HG03378 (cell line): ENCODE results near the gene ECD.

Experiments used
- ATAC-seq: cut with Tn5 transposase; IDR thresholded peaks from one replicate; pipeline ENCODE4 v1.9.1; 2021; ENCODE audit warnings: mild to moderate bottlenecking, moderate library complexity; ENCODE audit not compliant: unreplicated experiment

ECD gene

GRCh38 chr10:73099141-73099540 lies 68.7 kb downstream of the ECD start:
- ATAC-seq = no peak

- peak; percentile 9 for ATAC-seq
These were observed 70.5 kb downstream of the ECD start for GRCh38 chr10:73097305-73097670.

- ATAC-seq = peak; percentile 71
These were observed 71.1 kb downstream of the ECD start, which contains the start of gene P4HA1 for GRCh38 chr10:73096449-73097304. TSS of gene P4HA1 (minus strand) at chr10:73096866. CDS start at chr10:73074883, 21,983 bp downstream.

DNA sequence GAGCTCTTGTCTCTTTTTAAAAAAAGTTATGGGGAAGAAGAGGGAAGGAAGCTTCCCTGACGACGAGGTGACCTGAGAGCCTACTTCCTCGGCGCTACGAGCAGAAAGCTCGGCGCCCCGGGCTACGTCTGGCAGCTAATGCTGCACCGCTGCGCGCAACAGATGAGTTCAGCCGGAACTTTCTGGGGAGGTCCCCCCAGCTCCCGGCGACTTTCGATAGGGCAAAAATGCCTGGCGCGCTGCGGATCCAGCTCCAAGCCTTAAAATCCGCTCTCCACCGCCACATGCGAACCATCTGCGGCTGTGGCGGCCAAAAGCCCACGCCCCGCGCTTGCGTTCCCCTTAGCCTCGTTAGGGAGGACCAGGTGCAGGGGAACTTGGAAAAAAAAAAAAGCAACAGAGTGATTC lies 71.8 kb downstream of the ECD start:
- ATAC-seq = peak; percentile 21

GRCh38 chr10:73095481-73096021 lies 72.3 kb downstream of the ECD start:
- no peak for ATAC-seq

DNA sequence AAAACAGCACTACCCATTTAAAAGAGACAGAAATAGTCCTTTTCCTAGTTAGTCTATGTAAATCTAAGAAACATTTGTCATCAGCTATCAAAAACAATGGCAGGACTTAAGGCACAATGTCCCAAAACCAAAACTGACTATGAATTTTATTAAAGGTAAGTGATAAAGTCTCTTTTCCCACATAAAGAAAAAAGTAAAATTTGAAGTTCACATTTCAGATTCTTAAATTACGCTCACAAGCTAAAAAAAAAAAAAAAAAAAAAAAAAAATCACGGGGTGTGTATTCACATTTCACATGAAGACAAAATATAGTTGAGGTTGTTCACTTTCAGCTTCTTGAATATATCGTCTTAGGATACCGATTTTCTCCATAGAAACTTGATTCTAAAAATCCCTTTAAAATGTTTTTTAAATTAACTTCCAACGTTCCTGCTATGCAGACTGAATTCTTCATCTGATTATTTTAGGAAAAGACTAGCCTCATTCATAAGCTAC lies 72.8 kb downstream of the ECD start:
- no peak for ATAC-seq

GRCh38 chr10:73093922-73094850 lies 73.6 kb downstream of the ECD start:
- ATAC-seq = no peak

GRCh38 chr10:73092830-73093229 lies 75.0 kb downstream of the ECD start:
- no peak for ATAC-seq

GRCh38 chr10:73088304-73088703 lies 79.5 kb downstream of the ECD start:
- no peak for ATAC-seq

GRCh38 chr10:73086816-73087215 lies 81.0 kb downstream of the ECD start:
- no peak for ATAC-seq

DNA sequence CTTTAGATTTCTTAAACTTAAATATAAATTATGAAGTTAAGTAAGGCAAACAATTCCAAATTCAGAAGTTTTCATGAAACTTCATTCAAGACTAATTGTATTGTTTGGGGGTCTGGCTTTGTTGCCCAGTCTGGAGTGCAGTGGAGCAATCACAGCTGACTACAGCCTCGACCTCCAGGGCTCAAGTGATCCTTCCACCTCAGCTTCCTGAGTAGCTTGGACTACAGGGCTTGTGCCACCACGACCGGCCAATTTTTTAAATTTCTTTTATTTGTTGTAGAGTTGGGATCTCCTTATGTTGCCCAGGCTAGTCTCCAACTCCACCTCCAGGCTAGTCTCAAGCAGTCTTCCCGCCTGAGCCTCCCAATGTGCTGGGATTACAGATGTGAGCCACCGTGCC lies 83.6 kb downstream of the ECD start:
- no peak for ATAC-seq
